HEK293 (cell line): Measurements from ENCODE around the gene PRCC.

Experiments
- CTCF ChIA-PET: fragments of 350-600 bp; formaldehyde crosslinking; extraction: SDS; loops from one replicate; lab custom pipeline; 2021; ENCODE audit warnings: antibody characterized with exemption; lab: Yijun Ruan, JAX
- POLR2A ChIA-PET: fragments of 300-600 bp; formaldehyde crosslinking; extraction: SDS; loops from one replicate; lab custom pipeline; 2020; ENCODE audit warnings: antibody characterized with exemption, inconsistent platforms; lab: Yijun Ruan, JAX
- H3K27ac ChIP-seq: fragments of 200-500 bp; sonication (Bioruptor generic); 2 replicates; pipeline ENCODE4 v1.5.1; 2014; ENCODE audit warnings: low read depth, low read length, control low read depth, inconsistent platforms; ENCODE audit errors: extremely low read depth
- H3K36me3 ChIP-seq, 2 experiments: fragments of 200-500 bp in 1 of 2; sonication (Bioruptor generic) in 1 of 2; 1 replicate in 1 of 2; 2 replicates in 1 of 2; pipeline ENCODE4 v1.5.1; 2014 to 2017; ENCODE audit warnings: inconsistent platforms in 2 of 2, low read length in 2 of 2; ENCODE audit not compliant: control insufficient read depth in 2 of 2, insufficient read depth in 1 of 2
- H3K4me1 ChIP-seq: fragments of 200-500 bp; sonication (Bioruptor generic); 2 replicates; pipeline ENCODE4 v1.5.1; 2014; ENCODE audit warnings: mild to moderate bottlenecking, low read length, inconsistent platforms; ENCODE audit not compliant: control insufficient read depth, insufficient read depth
- H3K4me3 ChIP-seq: 2 replicates; pipeline ENCODE4 v1.5.1; 2011; ENCODE audit warnings: low read depth, mild to moderate bottlenecking, control low read depth, low read length, moderate library complexity
- H3K9me3 ChIP-seq: fragments of 200-500 bp; sonication (Bioruptor generic); 2 replicates; pipeline ENCODE4 v1.5.1; 2014; ENCODE audit warnings: low read depth, low read length, inconsistent platforms; ENCODE audit not compliant: control insufficient read depth, insufficient read depth
- GLI4 ChIP-seq: fragments of 450-650 bp; formaldehyde crosslinking; IDR thresholded peaks from 2 replicates; pipeline ENCODE4 v1.5.1; 2016; ENCODE audit warnings: missing biosample characterization, missing genetic modification characterization
- IKZF3 ChIP-seq: fragments of 450-650 bp; IDR thresholded peaks from 2 replicates; pipeline ENCODE4 v1.5.0; 2018; ENCODE audit warnings: missing biosample characterization, mild to moderate bottlenecking, missing genetic modification characterization, moderate library complexity
- KLF16 ChIP-seq: fragments of 450-650 bp; formaldehyde crosslinking; IDR thresholded peaks from 2 replicates; pipeline ENCODE4 v1.5.1; 2017; ENCODE audit warnings: missing biosample characterization, missing genetic modification characterization
- OSR2 ChIP-seq: fragments of 450-650 bp; formaldehyde crosslinking; IDR thresholded peaks from 2 replicates; pipeline ENCODE4 v1.5.1; 2016; ENCODE audit warnings: missing biosample characterization, missing genetic modification characterization
- SP2 ChIP-seq: fragments of 450-650 bp; formaldehyde crosslinking; IDR thresholded peaks from 2 replicates; pipeline ENCODE4 v1.5.1; 2016; ENCODE audit warnings: missing biosample characterization, missing genetic modification characterization
- ZBTB17 ChIP-seq: fragments of 450-650 bp; formaldehyde crosslinking; IDR thresholded peaks from 2 replicates; pipeline ENCODE4 v1.5.1; 2016; ENCODE audit warnings: missing biosample characterization, missing genetic modification characterization
- ZBTB20 ChIP-seq: fragments of 450-650 bp; formaldehyde crosslinking; IDR thresholded peaks from 2 replicates; pipeline ENCODE4 v1.5.1; 2016; ENCODE audit warnings: missing biosample characterization, missing genetic modification characterization
- ZFHX2 ChIP-seq: fragments of 450-650 bp; formaldehyde crosslinking; conservative IDR thresholded peaks from 2 replicates; pipeline ENCODE4 v1.5.1; 2016; ENCODE audit warnings: missing biosample characterization, missing genetic modification characterization
- ZNF174 ChIP-seq: fragments of 450-650 bp; formaldehyde crosslinking; IDR thresholded peaks from 2 replicates; pipeline ENCODE4 v1.5.0; 2017; ENCODE audit warnings: missing biosample characterization, mild to moderate bottlenecking, missing genetic modification characterization
- ZNF202 ChIP-seq: fragments of 450-650 bp; formaldehyde crosslinking; IDR thresholded peaks from 2 replicates; pipeline ENCODE4 v1.5.1; 2016; ENCODE audit warnings: missing biosample characterization, missing genetic modification characterization, borderline replicate concordance
- ZNF274 ChIP-seq, 2 experiments: fragments of 200-500 bp in 1 of 2; fragments of 450-650 bp in 1 of 2; sonication (Bioruptor generic) in 1 of 2; formaldehyde crosslinking in 1 of 2; IDR thresholded peaks; 2 replicates each; pipeline versions ENCODE4 v1.5.1 to v1.6.1; 2014 to 2016; ENCODE audit warnings: borderline replicate concordance in 1 of 2, inconsistent platforms in 1 of 2, low read length in 1 of 2, missing biosample characterization in 1 of 2, missing genetic modification characterization in 1 of 2
- ZNF555 ChIP-seq: fragments of 450-650 bp; formaldehyde crosslinking; conservative IDR thresholded peaks from 2 replicates; pipeline ENCODE4 v1.5.1; 2017; ENCODE audit warnings: missing biosample characterization, mild to moderate bottlenecking, missing genetic modification characterization, inconsistent platforms
- ZNF701 ChIP-seq: fragments of 450-650 bp; formaldehyde crosslinking; IDR thresholded peaks from 2 replicates; pipeline ENCODE4 v1.5.1; 2016; ENCODE audit warnings: missing biosample characterization, missing genetic modification characterization
- ZNF768 ChIP-seq: fragments of 450-650 bp; formaldehyde crosslinking; IDR thresholded peaks from 2 replicates; pipeline ENCODE4 v1.5.1; 2018; ENCODE audit warnings: missing biosample characterization, mild to moderate bottlenecking, missing genetic modification characterization
- TF ChIP-seq, protein P1 (sequence below): fragments of 450-650 bp; formaldehyde crosslinking; IDR thresholded peaks from 2 replicates; pipeline ENCODE4 v1.5.1; 2016; ENCODE audit warnings: missing biosample characterization, missing genetic modification characterization
- TF ChIP-seq, protein P2 (sequence below): fragments of 450-650 bp; IDR thresholded peaks from 2 replicates; pipeline ENCODE4 v1.5.1; 2018; ENCODE audit warnings: missing biosample characterization, missing genetic modification characterization
- TF ChIP-seq, protein P3 (sequence below): fragments of 450-650 bp; formaldehyde crosslinking; IDR thresholded peaks from 2 replicates; pipeline ENCODE4 v1.5.1; 2016; ENCODE audit warnings: missing biosample characterization, missing genetic modification characterization
- TF ChIP-seq, protein P4 (sequence below): fragments of 450-650 bp; formaldehyde crosslinking; IDR thresholded peaks from 2 replicates; pipeline ENCODE4 v1.5.1; 2017; ENCODE audit warnings: missing biosample characterization, missing genetic modification characterization
- TF ChIP-seq, protein P5 (sequence below): fragments of 450-650 bp; formaldehyde crosslinking; IDR thresholded peaks from 2 replicates; pipeline ENCODE4 v1.5.1; 2017; ENCODE audit warnings: missing biosample characterization, missing genetic modification characterization
- TF ChIP-seq, protein P6 (sequence below): fragments of 450-650 bp; formaldehyde crosslinking; IDR thresholded peaks from 2 replicates; pipeline ENCODE4 v1.5.1; 2016; ENCODE audit warnings: missing biosample characterization, missing genetic modification characterization

Gene PRCC

DNA sequence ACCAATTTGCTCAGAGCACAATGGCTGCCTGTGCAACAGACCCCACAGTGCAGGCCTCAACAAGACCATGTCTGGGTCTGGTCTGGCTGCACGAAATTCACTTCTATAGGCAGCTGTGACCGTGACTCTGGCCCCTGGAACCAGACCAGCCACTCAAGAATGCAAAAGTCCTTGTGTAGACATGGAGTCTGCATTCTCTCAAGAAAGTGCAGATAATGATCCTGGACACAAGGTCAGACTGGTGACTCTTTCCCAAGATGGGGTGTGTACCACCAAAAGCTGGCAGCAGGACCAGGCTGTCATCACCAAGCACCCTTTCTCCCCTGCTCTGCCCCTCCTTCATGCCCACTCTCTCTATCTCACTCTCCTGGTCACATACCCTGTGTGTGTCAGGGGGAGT, 46.2 kb upstream of the PRCC start:
- Histone ChIP-seq H3K4me1 (no peaks in the 10 kb centered on the region), H3K4me3 (no peak overlapping the region), H3K9me3 (no peaks in the 10 kb centered on the region), H3K36me3 (peaks cover 7 to 62% of the 10 kb centered on the region in 2 experiments; a peak in 2 of 3 replicates), H3K27ac (no peak overlapping the region)
- ChIA-PET POLR2A (interaction anchor here (0.7 to 1.7 kb wide), 3 partner anchors 20 to 32 kb away, joined by 3 to 10 read pairs (median 4); partner anchors contain the start of genes HDGF and MRPL24), CTCF (interaction anchor here (0.7 to 7.1 kb wide), 10 partner anchors 9 to 207 kb away, joined by 3 to 112 read pairs (median 4); partner anchors contain the start of gene CRABP2)
- TF ChIP-seq ZBTB20 (tag by site-specific recombination) (no peak), ZNF701 (tag by site-specific recombination) (no peak), SP2 (tag by site-specific recombination) (no peak), IKZF3 (no peak), ZNF768 (tag by site-specific recombination) (no peak), OSR2 (tag by site-specific recombination) (no peak), ZNF555 (tag by site-specific recombination) (no peak), ZNF274 (IDR thresholded peaks at IDR 0.05; ENCODE audit: low read length) (no peak), ZNF274 (tag by site-specific recombination; IDR thresholded peaks at IDR 0.05; ENCODE audit: borderline replicate concordance) (no peak), ZFHX2 (tag by site-specific recombination) (no peak), ZBTB17 (no peak), ZNF202 (tag by site-specific recombination) (no peak), GLI4 (tag by site-specific recombination) (no peak), ZNF174 (tag by site-specific recombination) (no peak), KLF16 (tag by site-specific recombination) (no peak)
- TF ChIP-seq, protein P1, sequence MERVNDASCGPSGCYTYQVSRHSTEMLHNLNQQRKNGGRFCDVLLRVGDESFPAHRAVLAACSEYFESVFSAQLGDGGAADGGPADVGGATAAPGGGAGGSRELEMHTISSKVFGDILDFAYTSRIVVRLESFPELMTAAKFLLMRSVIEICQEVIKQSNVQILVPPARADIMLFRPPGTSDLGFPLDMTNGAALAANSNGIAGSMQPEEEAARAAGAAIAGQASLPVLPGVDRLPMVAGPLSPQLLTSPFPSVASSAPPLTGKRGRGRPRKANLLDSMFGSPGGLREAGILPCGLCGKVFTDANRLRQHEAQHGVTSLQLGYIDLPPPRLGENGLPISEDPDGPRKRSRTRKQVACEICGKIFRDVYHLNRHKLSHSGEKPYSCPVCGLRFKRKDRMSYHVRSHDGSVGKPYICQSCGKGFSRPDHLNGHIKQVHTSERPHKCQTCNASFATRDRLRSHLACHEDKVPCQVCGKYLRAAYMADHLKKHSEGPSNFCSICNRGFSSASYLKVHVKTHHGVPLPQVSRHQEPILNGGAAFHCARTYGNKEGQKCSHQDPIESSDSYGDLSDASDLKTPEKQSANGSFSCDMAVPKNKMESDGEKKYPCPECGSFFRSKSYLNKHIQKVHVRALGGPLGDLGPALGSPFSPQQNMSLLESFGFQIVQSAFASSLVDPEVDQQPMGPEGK (tag by site-specific recombination), result no peak
- TF ChIP-seq, protein P2, sequence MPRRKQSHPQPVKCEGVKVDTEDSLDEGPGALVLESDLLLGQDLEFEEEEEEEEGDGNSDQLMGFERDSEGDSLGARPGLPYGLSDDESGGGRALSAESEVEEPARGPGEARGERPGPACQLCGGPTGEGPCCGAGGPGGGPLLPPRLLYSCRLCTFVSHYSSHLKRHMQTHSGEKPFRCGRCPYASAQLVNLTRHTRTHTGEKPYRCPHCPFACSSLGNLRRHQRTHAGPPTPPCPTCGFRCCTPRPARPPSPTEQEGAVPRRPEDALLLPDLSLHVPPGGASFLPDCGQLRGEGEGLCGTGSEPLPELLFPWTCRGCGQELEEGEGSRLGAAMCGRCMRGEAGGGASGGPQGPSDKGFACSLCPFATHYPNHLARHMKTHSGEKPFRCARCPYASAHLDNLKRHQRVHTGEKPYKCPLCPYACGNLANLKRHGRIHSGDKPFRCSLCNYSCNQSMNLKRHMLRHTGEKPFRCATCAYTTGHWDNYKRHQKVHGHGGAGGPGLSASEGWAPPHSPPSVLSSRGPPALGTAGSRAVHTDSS (tag by site-specific recombination), result no peak
- TF ChIP-seq, protein P3, sequence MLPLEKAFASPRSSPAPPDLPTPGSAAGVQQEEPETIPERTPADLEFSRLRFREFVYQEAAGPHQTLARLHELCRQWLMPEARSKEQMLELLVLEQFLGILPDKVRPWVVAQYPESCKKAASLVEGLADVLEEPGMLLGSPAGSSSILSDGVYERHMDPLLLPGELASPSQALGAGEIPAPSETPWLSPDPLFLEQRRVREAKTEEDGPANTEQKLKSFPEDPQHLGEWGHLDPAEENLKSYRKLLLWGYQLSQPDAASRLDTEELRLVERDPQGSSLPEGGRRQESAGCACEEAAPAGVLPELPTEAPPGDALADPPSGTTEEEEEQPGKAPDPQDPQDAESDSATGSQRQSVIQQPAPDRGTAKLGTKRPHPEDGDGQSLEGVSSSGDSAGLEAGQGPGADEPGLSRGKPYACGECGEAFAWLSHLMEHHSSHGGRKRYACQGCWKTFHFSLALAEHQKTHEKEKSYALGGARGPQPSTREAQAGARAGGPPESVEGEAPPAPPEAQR (tag by site-specific recombination), result no peak
- TF ChIP-seq, protein P4, sequence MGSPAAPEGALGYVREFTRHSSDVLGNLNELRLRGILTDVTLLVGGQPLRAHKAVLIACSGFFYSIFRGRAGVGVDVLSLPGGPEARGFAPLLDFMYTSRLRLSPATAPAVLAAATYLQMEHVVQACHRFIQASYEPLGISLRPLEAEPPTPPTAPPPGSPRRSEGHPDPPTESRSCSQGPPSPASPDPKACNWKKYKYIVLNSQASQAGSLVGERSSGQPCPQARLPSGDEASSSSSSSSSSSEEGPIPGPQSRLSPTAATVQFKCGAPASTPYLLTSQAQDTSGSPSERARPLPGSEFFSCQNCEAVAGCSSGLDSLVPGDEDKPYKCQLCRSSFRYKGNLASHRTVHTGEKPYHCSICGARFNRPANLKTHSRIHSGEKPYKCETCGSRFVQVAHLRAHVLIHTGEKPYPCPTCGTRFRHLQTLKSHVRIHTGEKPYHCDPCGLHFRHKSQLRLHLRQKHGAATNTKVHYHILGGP, result no peak
- TF ChIP-seq, protein P5, sequence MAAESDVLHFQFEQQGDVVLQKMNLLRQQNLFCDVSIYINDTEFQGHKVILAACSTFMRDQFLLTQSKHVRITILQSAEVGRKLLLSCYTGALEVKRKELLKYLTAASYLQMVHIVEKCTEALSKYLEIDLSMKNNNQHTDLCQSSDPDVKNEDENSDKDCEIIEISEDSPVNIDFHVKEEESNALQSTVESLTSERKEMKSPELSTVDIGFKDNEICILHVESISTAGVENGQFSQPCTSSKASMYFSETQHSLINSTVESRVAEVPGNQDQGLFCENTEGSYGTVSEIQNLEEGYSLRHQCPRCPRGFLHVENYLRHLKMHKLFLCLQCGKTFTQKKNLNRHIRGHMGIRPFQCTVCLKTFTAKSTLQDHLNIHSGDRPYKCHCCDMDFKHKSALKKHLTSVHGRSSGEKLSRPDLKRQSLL (tag by site-specific recombination), result no peak
- TF ChIP-seq, protein P6, sequence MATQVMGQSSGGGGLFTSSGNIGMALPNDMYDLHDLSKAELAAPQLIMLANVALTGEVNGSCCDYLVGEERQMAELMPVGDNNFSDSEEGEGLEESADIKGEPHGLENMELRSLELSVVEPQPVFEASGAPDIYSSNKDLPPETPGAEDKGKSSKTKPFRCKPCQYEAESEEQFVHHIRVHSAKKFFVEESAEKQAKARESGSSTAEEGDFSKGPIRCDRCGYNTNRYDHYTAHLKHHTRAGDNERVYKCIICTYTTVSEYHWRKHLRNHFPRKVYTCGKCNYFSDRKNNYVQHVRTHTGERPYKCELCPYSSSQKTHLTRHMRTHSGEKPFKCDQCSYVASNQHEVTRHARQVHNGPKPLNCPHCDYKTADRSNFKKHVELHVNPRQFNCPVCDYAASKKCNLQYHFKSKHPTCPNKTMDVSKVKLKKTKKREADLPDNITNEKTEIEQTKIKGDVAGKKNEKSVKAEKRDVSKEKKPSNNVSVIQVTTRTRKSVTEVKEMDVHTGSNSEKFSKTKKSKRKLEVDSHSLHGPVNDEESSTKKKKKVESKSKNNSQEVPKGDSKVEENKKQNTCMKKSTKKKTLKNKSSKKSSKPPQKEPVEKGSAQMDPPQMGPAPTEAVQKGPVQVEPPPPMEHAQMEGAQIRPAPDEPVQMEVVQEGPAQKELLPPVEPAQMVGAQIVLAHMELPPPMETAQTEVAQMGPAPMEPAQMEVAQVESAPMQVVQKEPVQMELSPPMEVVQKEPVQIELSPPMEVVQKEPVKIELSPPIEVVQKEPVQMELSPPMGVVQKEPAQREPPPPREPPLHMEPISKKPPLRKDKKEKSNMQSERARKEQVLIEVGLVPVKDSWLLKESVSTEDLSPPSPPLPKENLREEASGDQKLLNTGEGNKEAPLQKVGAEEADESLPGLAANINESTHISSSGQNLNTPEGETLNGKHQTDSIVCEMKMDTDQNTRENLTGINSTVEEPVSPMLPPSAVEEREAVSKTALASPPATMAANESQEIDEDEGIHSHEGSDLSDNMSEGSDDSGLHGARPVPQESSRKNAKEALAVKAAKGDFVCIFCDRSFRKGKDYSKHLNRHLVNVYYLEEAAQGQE (tag by site-specific recombination), result no peak
